NCI-H2107 treated with DMSO at 0.1 percent for 48 hours (cell line): Measurements from ENCODE around the gene LIF.

Experiments
- DNase-seq: peaks from one replicate; lab custom pipeline; 2025; ENCODE audit not compliant: unreplicated experiment; lab: John Stamatoyannopoulos, UW

Gene LIF

DNA sequence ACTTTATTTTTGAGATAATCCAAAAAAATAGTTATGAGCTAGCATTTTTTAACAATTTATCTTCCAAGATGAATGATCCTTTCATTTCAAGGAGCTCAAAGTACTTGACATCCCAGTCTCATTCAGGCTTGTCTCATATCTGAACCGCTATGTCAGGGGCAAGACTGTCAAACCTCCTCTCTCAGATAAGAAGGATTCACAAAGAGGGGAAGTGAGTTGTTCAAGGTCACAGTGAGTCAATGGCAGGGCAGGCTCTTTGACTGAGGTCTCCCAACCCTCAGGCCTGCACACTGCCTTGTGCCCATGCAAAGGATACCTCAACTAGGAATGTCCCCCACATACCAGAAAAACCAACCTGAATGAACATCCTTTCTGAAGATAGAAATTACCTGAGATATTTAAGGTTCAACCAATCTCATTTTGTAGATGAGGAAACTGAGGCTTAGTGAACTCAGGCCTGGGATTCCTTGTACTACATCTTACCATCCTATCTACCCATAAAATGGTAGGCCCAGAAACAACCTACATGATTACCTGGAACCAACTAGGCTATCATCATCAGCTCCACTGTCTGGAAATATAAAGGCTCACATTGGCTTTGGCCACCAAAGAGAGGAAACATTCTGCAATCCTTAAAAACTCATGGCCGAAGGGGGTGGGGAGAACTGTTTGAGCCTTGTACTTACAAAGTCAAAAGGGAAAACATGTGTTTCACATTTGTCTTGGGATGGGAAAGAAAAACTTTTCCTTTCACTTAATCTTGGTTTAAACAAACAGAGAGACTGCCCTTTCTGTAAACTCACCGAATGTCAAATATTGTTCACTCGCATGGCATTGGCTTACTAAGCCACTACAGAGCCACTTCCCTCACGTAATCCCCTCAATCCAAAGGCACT, 51.1 kb downstream of the LIF start:
- no peak for DNase-seq

DNA sequence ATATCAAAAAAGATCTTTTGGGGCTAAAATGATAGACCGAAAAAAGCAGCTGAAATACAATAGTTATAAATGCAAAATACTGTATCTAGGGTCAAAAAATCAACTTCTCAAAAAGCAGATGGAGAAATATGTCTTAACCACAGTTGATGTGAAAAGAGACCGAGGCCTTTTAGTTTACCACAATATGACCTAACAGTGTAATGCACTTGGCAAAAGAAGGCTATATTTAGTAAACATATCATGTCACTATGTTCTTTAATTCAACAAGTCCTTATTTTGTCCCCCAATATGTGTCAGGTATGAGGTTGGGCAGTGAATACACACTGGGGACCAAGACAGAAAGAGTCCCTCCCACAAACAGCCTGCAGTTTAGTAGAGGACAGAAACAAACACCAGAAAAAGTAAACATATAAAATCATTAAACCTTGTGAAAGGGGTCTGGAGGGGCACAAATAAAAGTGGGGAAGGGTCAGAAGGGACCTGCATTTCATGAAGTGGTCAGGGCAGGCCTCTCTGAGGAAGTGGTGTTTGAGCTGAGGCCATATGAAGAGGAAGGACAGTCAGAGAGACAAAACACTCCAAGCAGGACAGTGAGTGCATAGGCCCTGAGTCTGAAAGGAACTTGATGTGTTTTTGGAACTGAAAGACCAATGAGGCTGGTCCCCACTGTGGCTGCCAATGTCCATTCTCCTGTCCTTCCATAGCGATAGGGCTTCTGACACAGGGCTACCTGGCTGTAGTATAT, 53.4 kb downstream of the LIF start:
- DNase-seq, result no peak

DNA sequence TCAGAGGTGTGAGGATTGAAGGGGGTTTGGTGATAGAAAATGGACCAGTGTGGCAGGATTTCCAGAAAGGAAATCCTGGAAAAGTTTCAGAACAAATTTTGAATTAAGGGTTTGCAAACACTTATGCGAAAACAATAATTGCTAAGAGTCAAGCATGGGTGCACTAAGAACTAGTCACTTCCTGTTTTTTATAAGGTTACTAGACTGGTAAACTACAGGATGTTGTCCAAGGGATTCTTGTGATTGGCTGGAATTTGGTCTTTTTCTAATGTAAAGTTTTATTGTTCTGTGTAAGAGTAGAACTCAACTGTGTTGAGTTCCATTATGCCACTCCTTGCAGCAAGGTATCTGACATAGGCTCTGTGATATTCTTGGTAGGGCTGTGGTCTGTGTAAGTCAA, 54.1 kb downstream of the LIF start:
- DNase-seq, result no peak

DNA sequence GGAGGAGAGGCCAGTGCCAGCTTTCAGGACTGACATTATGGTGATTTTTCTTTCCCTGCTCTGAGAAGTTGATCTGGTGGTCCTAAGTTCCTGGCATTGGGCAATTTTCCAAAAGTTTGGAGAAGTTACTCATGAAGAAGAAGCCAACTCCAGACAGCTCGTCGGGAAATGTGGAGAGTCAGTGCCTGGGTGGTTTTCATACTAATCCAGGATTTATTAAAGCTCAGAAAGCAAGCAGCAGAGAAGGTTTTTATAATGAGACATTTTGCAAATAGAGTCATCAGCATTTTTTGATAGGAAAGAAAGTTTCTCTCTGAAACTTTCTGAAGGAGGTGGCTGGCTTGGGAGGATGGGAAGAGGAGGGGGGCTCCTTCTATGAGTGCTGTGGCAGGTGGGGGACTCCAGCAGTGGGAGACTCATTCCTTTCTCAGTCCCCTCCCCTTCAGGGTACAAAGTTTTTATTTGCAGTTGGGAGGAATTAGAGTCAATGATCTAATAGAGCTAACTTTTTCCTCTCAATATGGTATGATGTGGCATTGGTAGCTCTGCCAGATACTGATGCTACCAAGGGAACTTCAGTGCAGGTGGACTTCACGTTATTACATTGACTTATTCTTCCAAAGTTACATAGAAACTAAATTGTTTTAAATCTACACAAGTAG, 55.4 kb downstream of the LIF start:
- DNase-seq, result no peak

DNA sequence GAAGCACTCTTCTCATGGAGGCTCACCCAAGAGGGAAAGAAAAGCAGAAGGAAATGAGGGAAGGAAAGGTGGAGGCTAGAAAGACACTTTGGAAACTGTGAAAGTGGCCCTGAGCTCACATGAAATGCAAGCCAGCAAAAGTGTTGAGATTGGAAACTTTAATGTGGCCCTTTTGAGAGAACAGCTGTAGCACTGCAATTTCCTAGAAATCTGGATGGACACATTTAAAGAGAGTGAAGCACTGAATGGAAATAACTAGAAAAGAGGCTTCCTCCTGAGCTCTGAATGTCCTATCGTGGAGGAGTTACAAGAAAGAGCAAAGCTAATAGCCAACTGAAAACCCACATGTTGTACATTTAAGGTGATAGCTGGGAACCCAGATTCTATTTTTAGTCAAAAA, 56.0 kb downstream of the LIF start:
- DNase-seq, result no peak
